ENCODE measurements around the gene SYS1.
A peak's percentile ranks its signal among the peaks of the same experiment; 100 is the strongest.

Gene SYS1

GRCh38 chr20:45378191-45378590 lies 15.2 kb downstream of the SYS1 start, which contains the start of gene TP53TG5:
TP53TG5 (minus strand) TSS chr20:45378325; CDS start chr20:45378236, 89 bp downstream.
- no peak for DNase-seq (ENCODE audit: low read depth in 3 of 3, low spot score in 1 of 3)

- no peak for DNase-seq (ENCODE audit: low read depth in 3 of 3, low spot score in 1 of 3)
Observed at GRCh38 chr20:45387274-45387673, 24.3 kb downstream of the SYS1 start.

- DNase-seq (ENCODE audit: low read depth in 3 of 3, low spot score in 1 of 3), result no peak
Observed at GRCh38 chr20:45390931-45391330, 28.0 kb downstream of the SYS1 start.

GRCh38 chr20:45391559-45391958 lies 28.6 kb downstream of the SYS1 start:
- DNase-seq (ENCODE audit: low read depth in 3 of 3, low spot score in 1 of 3), result no peak

- DNase-seq (ENCODE audit: low read depth in 3 of 3, low spot score in 1 of 3), result no peak
Observed at GRCh38 chr20:45392733-45393132, 29.8 kb downstream of the SYS1 start.

- DNase-seq (ENCODE audit: low read depth in 3 of 3, low spot score in 1 of 3), result no peak
Observed at GRCh38 chr20:45394221-45395113, 31.5 kb downstream of the SYS1 start.

DNA sequence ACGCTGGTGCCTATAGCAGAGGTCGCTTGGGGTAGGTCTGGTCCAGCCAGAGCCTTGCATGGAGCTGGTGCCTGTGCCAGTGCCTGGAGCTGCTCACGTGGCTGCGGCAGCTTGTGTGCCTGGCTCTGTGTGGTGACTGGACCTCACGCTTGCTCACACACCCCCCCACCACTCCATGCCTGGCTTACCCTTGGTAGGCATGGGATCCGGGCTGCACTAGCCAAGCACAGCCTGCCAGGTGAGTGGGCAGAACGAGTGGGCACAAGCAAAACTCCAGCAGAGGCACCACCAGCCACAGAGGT lies 32.1 kb downstream of the SYS1 start:
- no peak for DNase-seq (ENCODE audit: low read depth in 3 of 3, low spot score in 1 of 3)

- no peak for DNase-seq (ENCODE audit: low read depth in 3 of 3, low spot score in 1 of 3)
Observed at GRCh38 chr20:45399018-45399417, 36.1 kb downstream of the SYS1 start.

DNA sequence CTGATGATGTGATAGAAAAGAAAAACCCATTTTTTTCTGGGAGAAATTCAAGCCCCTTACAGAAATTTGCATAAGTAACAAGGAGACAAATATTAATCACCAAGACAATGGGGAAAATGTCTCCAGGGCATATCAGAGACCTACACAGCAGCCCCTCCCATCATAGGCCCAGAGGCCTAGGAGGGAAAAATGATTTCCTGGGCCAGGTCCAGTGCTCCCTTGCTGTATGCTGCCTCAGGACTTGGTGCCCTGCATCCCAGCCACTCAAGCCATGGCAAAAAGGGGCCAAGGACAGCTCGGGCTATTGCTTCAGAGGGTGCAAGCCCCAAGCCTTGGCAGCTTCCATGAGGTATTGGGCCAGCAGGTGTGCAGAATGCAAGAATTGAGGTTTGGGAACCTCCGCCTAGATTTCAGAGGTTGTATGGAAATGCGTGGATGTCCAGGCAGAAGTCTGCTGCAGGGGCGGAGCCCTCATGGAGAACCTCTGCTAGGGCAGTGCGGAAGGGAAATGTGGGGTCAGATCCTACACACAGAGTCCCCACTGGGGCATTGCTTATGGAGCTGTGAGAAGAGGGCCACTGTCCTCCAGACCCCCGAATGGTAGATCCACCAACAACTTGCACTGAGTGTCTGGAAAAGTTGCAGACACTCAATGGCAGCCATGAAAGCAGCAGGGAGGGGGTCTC lies 37.5 kb downstream of the SYS1 start:
- DNase-seq (ENCODE audit: low read depth in 3 of 3, low spot score in 1 of 3), result no peak

- no peak for DNase-seq (ENCODE audit: low read depth in 3 of 3, low spot score in 1 of 3)
Observed at GRCh38 chr20:45402946-45403345, 40.0 kb downstream of the SYS1 start.

DNA sequence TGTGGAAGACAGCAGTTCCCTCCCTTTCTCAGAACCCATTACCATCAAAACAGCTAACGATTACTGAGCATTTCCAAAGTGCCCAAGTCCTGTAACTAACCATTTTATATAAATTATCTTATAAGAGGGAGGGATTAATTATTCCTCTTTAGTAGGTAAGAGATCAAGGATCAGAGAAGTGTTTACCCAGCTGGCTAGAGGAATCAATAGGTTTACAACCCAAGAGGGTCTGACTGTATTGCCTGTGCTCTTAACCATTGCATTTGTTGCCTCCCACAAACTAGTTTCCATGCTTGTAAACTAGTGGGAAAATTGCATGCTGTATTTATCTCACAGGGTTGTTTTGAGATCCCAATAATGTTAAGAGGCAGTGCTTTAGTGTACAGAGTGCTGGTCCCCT lies 41.5 kb downstream of the SYS1 start:
- DNase-seq (ENCODE audit: low read depth in 3 of 3, low spot score in 1 of 3), result no peak

- DNase-seq (ENCODE audit: low read depth in 3 of 3, low spot score in 1 of 3), result no peak
Observed at GRCh38 chr20:45405571-45406259, 42.8 kb downstream of the SYS1 start.

- DNase-seq (ENCODE audit: low read depth in 3 of 3, low spot score in 1 of 3), result peak in 2 of 3 donors; percentile 31 to 35
Observed at GRCh38 chr20:45406260-45407066, 43.5 kb downstream of the SYS1 start.

- DNase-seq (ENCODE audit: low read depth in 3 of 3, low spot score in 1 of 3), result no peak
Observed at GRCh38 chr20:45407067-45407745, 44.2 kb downstream of the SYS1 start.

GRCh38 chr20:45407783-45408645 lies 45.1 kb downstream of the SYS1 start, which contains the start of gene DBNDD2:
DBNDD2 (plus strand) TSS chr20:45408289; CDS start chr20:45408468, 179 bp downstream.
- no peak for DNase-seq (ENCODE audit: low read depth in 3 of 3, low spot score in 1 of 3)

DNA sequence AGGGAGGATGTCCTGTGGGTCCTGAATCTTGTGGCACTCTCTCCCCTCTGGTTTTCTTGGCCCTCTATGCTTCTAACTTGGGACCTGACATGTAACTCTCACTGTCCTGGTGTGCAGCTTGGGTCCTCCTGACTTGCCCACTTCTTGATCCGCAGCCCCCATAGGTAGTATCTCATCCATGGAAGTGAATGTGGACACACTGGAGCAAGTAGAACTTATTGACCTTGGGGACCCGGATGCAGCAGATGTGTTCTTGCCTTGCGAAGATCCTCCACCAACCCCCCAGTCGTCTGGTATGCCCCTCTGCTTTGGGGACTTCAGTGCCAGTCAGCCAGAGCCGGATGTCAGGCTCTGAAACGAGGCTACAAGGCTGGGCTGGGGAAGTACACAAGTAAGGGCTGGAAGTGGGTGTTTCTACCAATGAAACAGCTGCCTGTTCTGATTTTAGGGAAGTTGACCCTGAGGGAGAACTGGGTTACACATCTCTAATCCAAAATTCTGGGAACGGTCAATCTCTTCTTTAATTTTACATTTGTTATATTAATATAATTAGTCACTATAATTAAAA lies 45.8 kb downstream of the SYS1 start:
- DNase-seq (ENCODE audit: low read depth in 3 of 3, low spot score in 1 of 3), result no peak

DNA sequence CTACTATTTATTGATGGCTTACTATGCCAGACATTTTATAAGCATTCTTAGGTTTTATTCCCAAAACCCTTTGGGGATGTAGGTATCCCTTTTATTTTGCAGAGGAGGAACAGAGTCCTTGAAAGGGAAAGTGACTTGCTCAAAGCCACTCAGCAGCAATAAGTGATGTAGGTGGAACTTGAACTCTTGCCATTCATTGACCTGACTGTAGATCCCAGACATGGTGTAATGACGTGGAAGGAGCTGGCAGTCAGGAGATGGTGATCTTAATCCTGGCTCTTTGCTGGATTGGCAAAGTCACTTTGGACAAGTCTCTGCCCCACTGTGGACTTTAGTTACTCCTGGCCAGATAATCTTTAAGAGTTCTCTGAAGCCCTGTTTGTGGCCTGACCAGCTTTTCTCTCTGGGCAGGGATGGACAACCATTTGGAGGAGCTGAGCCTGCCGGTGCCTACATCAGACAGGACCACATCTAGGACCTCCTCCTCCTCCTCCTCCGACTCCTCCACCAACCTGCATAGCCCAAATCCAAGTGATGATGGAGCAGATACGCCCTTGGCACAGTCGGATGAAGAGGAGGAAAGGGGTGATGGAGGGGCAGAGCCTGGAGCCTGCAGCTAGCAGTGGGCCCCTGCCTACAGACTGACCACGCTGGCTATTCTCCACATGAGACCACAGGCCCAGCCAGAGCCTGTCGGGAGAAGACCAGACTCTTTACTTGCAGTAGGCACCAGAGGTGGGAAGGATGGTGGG lies 46.7 kb downstream of the SYS1 start:
- DNase-seq (ENCODE audit: low read depth in 3 of 3, low spot score in 1 of 3), result no peak

DNA sequence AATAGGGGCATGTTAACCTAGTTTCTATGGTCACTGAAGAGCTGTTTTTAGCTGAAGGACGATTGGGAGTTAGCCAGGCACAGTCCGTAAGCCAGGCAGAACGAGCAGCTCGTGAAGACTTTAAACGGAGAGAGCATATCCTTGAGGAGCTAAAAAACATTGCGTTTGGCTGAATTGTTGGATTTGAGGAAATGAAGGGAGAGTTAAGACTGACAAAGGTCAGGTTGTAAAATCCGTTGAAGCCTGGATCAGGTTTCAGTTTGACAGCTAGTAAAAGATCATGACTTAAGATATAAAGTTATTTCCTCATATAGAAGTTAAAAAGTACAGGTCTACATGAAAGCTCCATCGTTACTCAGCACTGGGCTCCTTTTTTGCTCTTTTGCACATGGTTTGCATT lies 47.9 kb downstream of the SYS1 start:
- no peak for DNase-seq (ENCODE audit: low read depth in 3 of 3, low spot score in 1 of 3)
